Ascending aorta (tissue), 2 donors: ENCODE results near the gene STIM2. TPM values are rescaled to one million over a fixed set of nuclear protein-coding genes. Genes with fewer than 3 reads are reported as not detected.

ENCODE experiments used
- DNase-seq, 2 donors: peaks; one replicate each; pipeline ENCODE4 v3.0.0-alpha.2; 2019; ENCODE audit warnings: low spot score in 2 of 2
- H3K27ac ChIP-seq, 2 donors: fragments of 200-600 bp; sonication (generic); one replicate each; pipeline ENCODE4 v1.5.1; 2016 to 2017; ENCODE audit warnings: mild to moderate bottlenecking in 1 of 2
- H3K27me3 ChIP-seq: fragments of 200-600 bp; sonication (generic); one replicate; pipeline ENCODE4 v1.5.1; 2017
- H3K36me3 ChIP-seq, 2 donors: fragments of 200-600 bp; sonication (generic); one replicate each; pipeline ENCODE4 v1.5.1; 2016
- H3K4me1 ChIP-seq, 2 donors: fragments of 200-600 bp; sonication (generic); one replicate each; pipeline ENCODE4 v1.5.1; 2016 to 2017; ENCODE audit warnings: mild to moderate bottlenecking in 1 of 2
- H3K4me3 ChIP-seq, 2 donors: fragments of 200-600 bp; sonication (generic); one replicate each; pipeline ENCODE4 v1.5.1; 2016 to 2017; ENCODE audit warnings: mild to moderate bottlenecking in 1 of 2
- H3K9me3 ChIP-seq, 2 donors: fragments of 200-600 bp; sonication (generic); one replicate each; pipeline ENCODE4 v1.5.1; 2016
- intact Hi-C: fragments of 100-400 bp; cut with DNase I; formaldehyde crosslinking; loops from one replicate; pipeline ENCODE4 v1.15.1; 2023
- total RNA-seq: library from RNA; depleted of rRNA; stranded (reverse); fragments of >200 nt; gene quantifications from one replicate; pipeline ENCODE4 v1.1.0, GENCODE V29; 2016
- TF ChIP-seq, protein P1 (sequence below), 3 experiments: fragments of 200-600 bp in 2 of 3; fragments of 450-650 bp in 1 of 3; sonication (generic) in 2 of 3; IDR thresholded peaks; one replicate each; pipeline ENCODE4 v1.5.1; 2016 to 2019; ENCODE audit warnings: antibody characterized with exemption in 3 of 3, mild to moderate bottlenecking in 1 of 3, moderate library complexity in 1 of 3

The STIM2 gene
- total RNA-seq, 1 donor from 2014 or later = 17.2 TPM

GRCh38 chr4:26859762-26860156 is 882 bp upstream of the STIM2 start:
- H3K4me1 ChIP-seq = peaks cover 7 to 20% of the 10 kb centered on the region in 2 donors

DNA sequence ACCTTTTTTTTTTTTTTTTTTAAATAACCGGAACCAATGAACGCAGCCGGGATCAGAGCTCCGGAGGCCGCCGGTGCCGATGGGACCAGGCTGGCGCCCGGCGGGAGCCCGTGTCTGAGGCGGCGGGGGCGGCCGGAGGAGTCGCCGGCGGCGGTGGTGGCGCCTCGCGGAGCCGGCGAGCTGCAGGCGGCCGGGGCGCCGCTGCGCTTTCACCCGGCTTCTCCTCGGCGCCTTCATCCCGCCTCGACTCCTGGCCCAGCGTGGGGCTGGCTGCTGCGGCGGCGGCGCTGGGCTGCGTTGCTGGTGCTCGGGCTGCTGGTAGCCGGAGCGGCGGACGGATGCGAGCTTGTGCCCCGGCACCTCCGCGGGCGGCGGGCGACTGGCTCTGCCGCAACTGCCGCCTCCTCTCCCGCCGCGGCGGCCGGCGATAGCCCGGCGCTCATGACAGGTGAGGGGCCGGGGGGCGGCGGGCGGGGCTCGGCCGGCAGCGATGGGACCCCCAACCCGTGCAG is 337 bp downstream of the STIM2 start:
- intact Hi-C loops = loop anchor here (2.0 to 5.0 kb wide), 2 partner anchors 150 to 1484 kb away; partner anchors contain the start of gene ANAPC4
- Histone ChIP-seq H3K4me1 (peaks cover 7 to 20% of the 10 kb centered on the region in 2 donors), H3K9me3 (no peaks in the 10 kb centered on the region), H3K27ac (peak overlapping the region; percentile 92 to 98), H3K36me3 (no peaks in the 10 kb centered on the region), H3K27me3 (no peaks in the 10 kb centered on the region), H3K4me3 (peak overlapping the region; percentile 95 to 100)
- peak in 1 of 2 donors; percentile 80 for DNase-seq
- TF ChIP-seq, protein P1, sequence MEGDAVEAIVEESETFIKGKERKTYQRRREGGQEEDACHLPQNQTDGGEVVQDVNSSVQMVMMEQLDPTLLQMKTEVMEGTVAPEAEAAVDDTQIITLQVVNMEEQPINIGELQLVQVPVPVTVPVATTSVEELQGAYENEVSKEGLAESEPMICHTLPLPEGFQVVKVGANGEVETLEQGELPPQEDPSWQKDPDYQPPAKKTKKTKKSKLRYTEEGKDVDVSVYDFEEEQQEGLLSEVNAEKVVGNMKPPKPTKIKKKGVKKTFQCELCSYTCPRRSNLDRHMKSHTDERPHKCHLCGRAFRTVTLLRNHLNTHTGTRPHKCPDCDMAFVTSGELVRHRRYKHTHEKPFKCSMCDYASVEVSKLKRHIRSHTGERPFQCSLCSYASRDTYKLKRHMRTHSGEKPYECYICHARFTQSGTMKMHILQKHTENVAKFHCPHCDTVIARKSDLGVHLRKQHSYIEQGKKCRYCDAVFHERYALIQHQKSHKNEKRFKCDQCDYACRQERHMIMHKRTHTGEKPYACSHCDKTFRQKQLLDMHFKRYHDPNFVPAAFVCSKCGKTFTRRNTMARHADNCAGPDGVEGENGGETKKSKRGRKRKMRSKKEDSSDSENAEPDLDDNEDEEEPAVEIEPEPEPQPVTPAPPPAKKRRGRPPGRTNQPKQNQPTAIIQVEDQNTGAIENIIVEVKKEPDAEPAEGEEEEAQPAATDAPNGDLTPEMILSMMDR (IDR thresholded peaks at IDR 0.05) = peak in 1 of 3 experiments; percentile 7

More at GRCh38 chr4:26859762-26860156, 882 bp upstream of the STIM2 start:
- H3K27ac ChIP-seq = peak overlapping the region in 1 of 2 donors; percentile 92
- TF ChIP-seq, protein P1 (IDR thresholded peaks at IDR 0.05) = no peak
- intact Hi-C loops = loop anchor here (2.0 to 10.0 kb wide), 6 partner anchors 151 to 1625 kb away; partner anchors contain the start of genes ANAPC4, PI4K2B and TBC1D19
- H3K4me3 ChIP-seq = peak overlapping the region; percentile 95 to 100
- no peaks in the 10 kb centered on the region for H3K9me3 ChIP-seq
- DNase-seq = no peak
- no peaks in the 10 kb centered on the region for H3K27me3 ChIP-seq
- H3K36me3 ChIP-seq = no peaks in the 10 kb centered on the region

DNA sequence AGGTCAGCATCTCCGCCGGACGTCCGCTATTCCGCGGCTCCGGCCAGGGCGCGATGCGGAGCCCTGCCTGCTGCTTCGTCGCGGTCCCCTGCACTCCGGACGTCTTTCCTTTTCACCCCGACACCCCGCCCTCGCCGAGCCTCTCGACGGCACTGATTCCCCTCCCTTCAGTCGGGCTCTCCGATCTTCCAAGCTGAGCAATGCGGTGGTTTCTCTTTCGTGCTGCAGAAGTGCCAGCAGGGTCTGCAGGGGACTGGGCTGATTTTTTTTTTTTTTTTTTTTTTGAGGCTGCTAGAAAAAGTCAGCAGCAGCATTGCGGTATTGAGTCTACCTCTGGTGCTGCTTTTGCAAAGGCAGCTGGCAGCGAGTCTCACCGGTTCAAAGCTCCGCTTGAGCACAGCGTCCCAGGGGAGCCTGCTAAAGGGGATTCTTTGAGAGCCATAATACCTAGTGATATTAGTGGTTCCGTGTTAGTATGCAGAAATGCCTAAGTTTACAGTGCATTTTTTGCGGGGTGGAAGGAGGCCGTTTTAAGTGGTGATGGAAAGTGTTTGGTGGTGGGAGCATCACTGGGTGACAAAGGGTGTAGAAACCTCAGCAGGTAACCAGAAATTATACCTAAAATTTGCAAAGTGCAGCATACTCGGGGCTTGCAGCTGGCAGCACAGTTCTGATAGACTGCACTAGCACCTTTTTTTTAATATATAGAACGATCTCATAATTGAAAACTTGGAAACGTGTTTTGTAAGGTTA is 969 bp downstream of the STIM2 start:
- intact Hi-C loops = loop anchor here (2.0 to 5.0 kb wide), 2 partner anchors 149 to 1484 kb away; partner anchors contain the start of gene ANAPC4
- H3K27ac ChIP-seq = peak overlapping the region; percentile 92 to 98
- H3K4me1 ChIP-seq = peaks cover 7 to 20% of the 10 kb centered on the region in 2 donors
- H3K36me3 ChIP-seq = no peaks in the 10 kb centered on the region
- DNase-seq = peak in 1 of 2 donors; percentile 68
- no peaks in the 10 kb centered on the region for H3K27me3 ChIP-seq
- no peaks in the 10 kb centered on the region for H3K9me3 ChIP-seq
- peak overlapping the region; percentile 95 to 100 for H3K4me3 ChIP-seq
- TF ChIP-seq, protein P1 (IDR thresholded peaks at IDR 0.05) = no peak

DNA sequence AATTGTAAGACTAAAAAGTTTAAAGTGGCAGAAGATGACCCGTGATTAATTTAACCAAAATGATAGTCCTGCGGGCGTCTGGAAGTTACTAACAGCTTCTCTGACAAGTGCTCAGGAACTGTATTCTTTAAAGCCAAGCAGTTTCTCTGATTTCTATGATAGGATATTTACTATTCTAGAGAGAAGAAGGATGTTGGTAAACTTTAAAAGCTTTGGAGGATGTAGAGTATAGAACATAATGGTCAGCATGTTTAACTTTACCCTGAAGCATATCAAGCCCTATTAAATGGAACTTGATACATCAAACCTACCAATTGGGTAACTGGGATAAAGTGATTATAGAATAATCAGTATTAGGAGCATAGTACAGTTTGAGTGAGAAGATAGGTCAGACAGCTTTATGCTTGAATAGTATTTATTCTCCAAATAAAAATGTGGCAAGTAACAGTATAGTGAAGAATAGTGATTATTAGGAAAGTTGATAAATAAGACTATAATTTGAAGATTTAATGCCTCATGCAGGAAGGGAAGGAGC is 1.8 kb downstream of the STIM2 start:
- no peak for DNase-seq
- Histone ChIP-seq H3K27ac (peak overlapping the region in 1 of 2 donors; percentile 13), H3K4me1 (peaks cover 7 to 20% of the 10 kb centered on the region in 2 donors), H3K36me3 (no peaks in the 10 kb centered on the region), H3K27me3 (no peaks in the 10 kb centered on the region), H3K4me3 (peak overlapping the region; percentile 95 to 100), H3K9me3 (no peaks in the 10 kb centered on the region)
- TF ChIP-seq, protein P1 (IDR thresholded peaks at IDR 0.05) = no peak
- intact Hi-C loops = loop anchor here (5.0 kb wide), 1 partner anchor 1485 kb away; the partner anchor contains the start of gene ANAPC4

DNA sequence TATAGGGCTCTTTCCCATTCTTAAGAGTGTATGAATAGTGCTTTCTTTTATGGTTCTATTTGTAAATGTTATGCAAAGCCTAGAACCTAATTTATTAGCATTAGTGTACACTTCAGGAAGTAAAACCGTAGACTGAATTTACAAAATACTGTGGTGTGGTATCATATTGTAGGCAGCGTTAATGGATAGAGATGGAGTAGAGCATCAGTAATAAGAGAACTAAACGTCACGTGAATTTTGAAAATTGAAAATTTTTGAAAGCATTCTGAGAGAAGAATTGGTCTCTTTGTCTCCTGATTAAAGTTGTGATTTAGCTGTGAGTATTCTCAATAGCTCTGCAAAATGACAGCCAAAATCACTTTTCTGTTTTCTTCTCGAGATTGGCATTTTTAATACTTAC is 2.9 kb downstream of the STIM2 start:
- DNase-seq = no peak
- Histone ChIP-seq H3K9me3 (no peaks in the 10 kb centered on the region), H3K27ac (no peak overlapping the region), H3K27me3 (no peaks in the 10 kb centered on the region), H3K4me1 (peaks cover 1 to 13% of the 10 kb centered on the region in 2 donors), H3K4me3 (no peak overlapping the region), H3K36me3 (no peaks in the 10 kb centered on the region)
- intact Hi-C loops = loop anchor here (5.0 kb wide), 1 partner anchor 1486 kb away; the partner anchor contains the start of gene ANAPC4
- TF ChIP-seq, protein P1 (IDR thresholded peaks at IDR 0.05) = no peak
